Left lung (tissue), 10 donors: Measurements from ENCODE around the gene JAK1. TPM values are rescaled to one million over a fixed set of nuclear protein-coding genes. Genes with fewer than 3 reads are reported as not detected.
A peak's percentile ranks its signal among the peaks of the same experiment; 100 is the strongest.

Experiments
- ATAC-seq: fragments of 200-7000 bp; cut with Tn5 transposase; one replicate; pipeline ENCODE4 v1.9.1; 2020; ENCODE audit warnings: moderate library complexity
- DNase-seq, 4 donors: peaks; one replicate each; pipeline ENCODE4 v3.0.0-alpha.2; 2013 to 2020
- H3K27ac ChIP-seq, 2 donors: fragments of 200-600 bp; sonication (generic) in 1 of 2; one replicate each; pipeline versions ENCODE4 v1.5.0 to v1.8.0; 2020 to 2021
- H3K27me3 ChIP-seq, 2 donors: fragments of 200-600 bp; sonication (generic) in 1 of 2; one replicate each; pipeline versions ENCODE4 v1.5.0 to v1.8.0; 2020 to 2021
- H3K36me3 ChIP-seq, 2 donors: fragments of 200-600 bp; sonication (generic) in 1 of 2; one replicate each; pipeline versions ENCODE4 v1.5.0 to v1.8.0; 2020 to 2021
- H3K4me1 ChIP-seq, 2 donors: fragments of 200-600 bp; one replicate each; pipeline ENCODE4 v1.8.0; 2021
- H3K4me3 ChIP-seq, 2 donors: fragments of 200-600 bp; sonication (generic) in 1 of 2; one replicate each; pipeline versions ENCODE4 v1.5.0 to v1.8.0; 2020 to 2021; ENCODE audit warnings: mild to moderate bottlenecking in 1 of 2
- H3K9me3 ChIP-seq, 2 donors: fragments of 200-600 bp; sonication (generic) in 1 of 2; one replicate each; pipeline versions ENCODE4 v1.5.0 to v1.8.0; 2020 to 2021
- CTCF ChIP-seq, 2 donors: fragments of 200-600 bp; sonication (generic) in 1 of 2; IDR thresholded peaks; one replicate each; pipeline versions ENCODE4 v1.5.0 to v1.8.0; 2021; ENCODE audit warnings: antibody characterized with exemption in 2 of 2
- intact Hi-C, 2 donors: fragments of 100-400 bp; cut with DNase I; formaldehyde crosslinking; loops; one replicate each; pipeline versions ENCODE4 v1.11.2 to v1.14.2; 2022
- polyA plus RNA-seq, 6 donors: library from polyadenylated mRNA; unstranded; fragments of 120-200 nt; gene quantifications; one replicate each; pipeline ENCODE4 v1.2.1, GENCODE V29; 2013; ENCODE audit not compliant: insufficient read length in 6 of 6
- total RNA-seq, 2 donors: library from RNA; stranded (reverse); fragmentation: NEBNext Ultra II Directional; extraction: Animal tissue kit (Norgen Biotek cat#: 25700); gene quantifications; one replicate each; pipeline ENCODE4 v1.2.1, GENCODE V29; 2021
- donor health status: DM: no; HTN: yes; CAD: no.
- donor health status: DM: no; HTN: no; CAD: no.

Gene JAK1
- total and polyA plus RNA-seq, 8 donors = 103 to 162 (median 115) TPM

GRCh38 chr1:64892576-64893573 lies 73.5 kb downstream of the JAK1 start:
- no peaks in the 10 kb centered on the region for H3K36me3 ChIP-seq
- no peaks in the 10 kb centered on the region for H3K9me3 ChIP-seq
- H3K4me1 ChIP-seq = peaks cover 39 to 98% of the 10 kb centered on the region in 2 donors
- no peaks in the 10 kb centered on the region for H3K27me3 ChIP-seq
- DNase-seq (peak in 1 of 4 donors; percentile 45), ATAC-seq (peak; percentile 40)
- H3K27ac ChIP-seq = peak overlapping the region; percentile 16 to 26
- intact Hi-C loops = no loop called here
- no peak overlapping the region for H3K4me3 ChIP-seq
- TF ChIP-seq CTCF (IDR thresholded peaks at IDR 0.05) = no peak

GRCh38 chr1:64891448-64891825 lies 74.9 kb downstream of the JAK1 start:
- intact Hi-C loops = no loop called here
- TF ChIP-seq CTCF (IDR thresholded peaks at IDR 0.05) = no peak
- no peak overlapping the region for H3K4me3 ChIP-seq
- peak overlapping the region; percentile 1 to 22 for H3K27ac ChIP-seq
- no peaks in the 10 kb centered on the region for H3K9me3 ChIP-seq
- no peaks in the 10 kb centered on the region for H3K36me3 ChIP-seq
- DNase-seq (peak in 2 of 4 donors; percentile 10 to 41), ATAC-seq (peak; percentile 31)
- H3K27me3 ChIP-seq = no peaks in the 10 kb centered on the region
- H3K4me1 ChIP-seq = peaks cover 36 to 93% of the 10 kb centered on the region in 2 donors

GRCh38 chr1:64890699-64891447 lies 75.5 kb downstream of the JAK1 start:
- peak; percentile 39 for ATAC-seq
- intact Hi-C loops = no loop called here
- no peak overlapping the region for H3K4me3 ChIP-seq
- H3K9me3 ChIP-seq = no peaks in the 10 kb centered on the region
- H3K4me1 ChIP-seq = peaks cover 36 to 88% of the 10 kb centered on the region in 2 donors
- DNase-seq = peak in 1 of 4 donors; percentile 25
- no peaks in the 10 kb centered on the region for H3K36me3 ChIP-seq
- H3K27me3 ChIP-seq = no peaks in the 10 kb centered on the region
- peak overlapping the region; percentile 1 to 22 for H3K27ac ChIP-seq
- TF ChIP-seq CTCF (IDR thresholded peaks at IDR 0.05) = no peak

GRCh38 chr1:64887689-64888217 lies 78.6 kb downstream of the JAK1 start:
- TF ChIP-seq CTCF (IDR thresholded peaks at IDR 0.05) = no peak
- Histone ChIP-seq H3K27ac (no peak overlapping the region), H3K27me3 (no peaks in the 10 kb centered on the region), H3K36me3 (peaks cover 0 to 16% of the 10 kb centered on the region in 2 donors), H3K4me3 (no peak overlapping the region), H3K4me1 (peaks cover 29 to 56% of the 10 kb centered on the region in 2 donors), H3K9me3 (no peaks in the 10 kb centered on the region)
- ATAC-seq (no peak), DNase-seq (no peak)
- intact Hi-C loops = loop anchor here in 1 of 2 donors (10.0 kb wide), 1 partner anchor 67 kb away; no protein-coding TSS in a partner anchor
